Measurements from ENCODE around the gene HLA-F.
A peak's percentile ranks its signal among the peaks of the same experiment; 100 is the strongest.

Gene HLA-F

GRCh38 chr6:29734046-29735018 is 11.1 kb downstream of the HLA-F start (continued):
- TF ChIP-seq ZBTB11 (tag by site-specific recombination; conservative IDR thresholded peaks at IDR 0.05; ENCODE audit: low read depth) (no peak), HOXD13 (CRISPR knock-in tag; IDR thresholded peaks at IDR 0.05; ENCODE audit: borderline replicate concordance) (no peak)
- TF ChIP-seq, protein P1, sequence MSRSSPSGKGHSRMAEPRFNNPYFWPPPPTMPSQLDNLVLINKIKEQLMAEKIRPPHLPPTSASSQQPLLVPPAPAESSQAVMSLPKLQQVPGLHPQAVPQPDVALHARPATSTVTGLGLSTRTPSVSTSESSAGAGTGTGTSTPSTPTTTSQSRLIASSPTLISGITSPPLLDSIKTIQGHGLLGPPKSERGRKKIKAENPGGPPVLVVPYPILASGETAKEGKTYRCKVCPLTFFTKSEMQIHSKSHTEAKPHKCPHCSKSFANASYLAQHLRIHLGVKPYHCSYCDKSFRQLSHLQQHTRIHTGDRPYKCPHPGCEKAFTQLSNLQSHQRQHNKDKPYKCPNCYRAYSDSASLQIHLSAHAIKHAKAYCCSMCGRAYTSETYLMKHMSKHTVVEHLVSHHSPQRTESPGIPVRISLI (tag by site-specific recombination; IDR thresholded peaks at IDR 0.05) = no peak

- ChIA-PET CTCF (interaction anchor here (0.7 to 10.6 kb wide), 12 partner anchors 11 to 276 kb away, joined by 3 to 158 read pairs (median 6); no protein-coding TSS in a partner anchor), POLR2A (no interaction called here)
- H3K27ac ChIP-seq (ENCODE audit: extremely low read depth, low read depth, low read length) = no peak overlapping the region
- H3K4me1 ChIP-seq (ENCODE audit: control insufficient read depth, insufficient read depth, low read length) = no peaks in the 10 kb centered on the region
- H3K9me3 ChIP-seq (ENCODE audit: control insufficient read depth, insufficient read depth, low read depth, low read length) = no peaks in the 10 kb centered on the region
- H3K36me3 ChIP-seq (ENCODE audit: control insufficient read depth in 2 of 2, insufficient read depth in 1 of 2, low read length in 2 of 2) = peaks cover 0 to 11% of the 10 kb centered on the region in 2 experiments; a peak in 1 of 3 replicates
- no peak overlapping the region for H3K4me3 ChIP-seq (ENCODE audit: low read depth, low read length)
- TF ChIP-seq ZSCAN16 (tag by site-specific recombination; IDR thresholded peaks at IDR 0.05) (no peak), TRIM28 (IDR thresholded peaks at IDR 0.05; ENCODE audit: borderline replicate concordance, low read length) (no peak), ZSCAN4 (tag by site-specific recombination; IDR thresholded peaks at IDR 0.05) (no peak), SALL2 (tag by site-specific recombination; IDR thresholded peaks at IDR 0.05; ENCODE audit: borderline replicate concordance) (no peak), ZNF223 (tag by site-specific recombination; IDR thresholded peaks at IDR 0.05) (no peak)
Measured at GRCh38 chr6:29736563-29736962, 13.3 kb downstream of the HLA-F start.

GRCh38 chr6:29737707-29738630 is 14.7 kb downstream of the HLA-F start:
- ChIA-PET POLR2A (interaction anchor here (1.0 kb wide), 1 partner anchor 15 kb away, joined by 3 read pairs; no protein-coding TSS in a partner anchor), CTCF (interaction anchor here (0.5 to 10.6 kb wide), 44 partner anchors 10 to 1380 kb away, joined by 3 to 158 read pairs (median 6); no protein-coding TSS in a partner anchor)
- H3K4me3 ChIP-seq (ENCODE audit: low read depth, low read length) = no peak overlapping the region

More at GRCh38 chr6:29737707-29738630, 14.7 kb downstream of the HLA-F start:
- H3K4me1 ChIP-seq (ENCODE audit: control insufficient read depth, insufficient read depth, low read length) = no peaks in the 10 kb centered on the region
- H3K27ac ChIP-seq (ENCODE audit: extremely low read depth, low read depth, low read length) = no peak overlapping the region
- TF ChIP-seq ZNF654 (tag by site-specific recombination; IDR thresholded peaks at IDR 0.05; ENCODE audit: low read depth) = peak; percentile 90
- TF ChIP-seq ZEB2 (tag by site-specific recombination; IDR thresholded peaks at IDR 0.05) = peak; percentile 65; the same call in 1 of the 2 replicates
- TF ChIP-seq CTCF (tag by site-specific recombination; IDR thresholded peaks at IDR 0.05) = peak; percentile 87
- TF ChIP-seq PATZ1 (tag by site-specific recombination; IDR thresholded peaks at IDR 0.05) = no peak
- no peaks in the 10 kb centered on the region for H3K9me3 ChIP-seq (ENCODE audit: control insufficient read depth, insufficient read depth, low read depth, low read length)
- peaks cover 0 to 11% of the 10 kb centered on the region in 2 experiments; a peak in 1 of 3 replicates for H3K36me3 ChIP-seq (ENCODE audit: control insufficient read depth in 2 of 2, insufficient read depth in 1 of 2, low read length in 2 of 2)
